ENCODE measurements around the gene RESP18.

RESP18 gene

DNA sequence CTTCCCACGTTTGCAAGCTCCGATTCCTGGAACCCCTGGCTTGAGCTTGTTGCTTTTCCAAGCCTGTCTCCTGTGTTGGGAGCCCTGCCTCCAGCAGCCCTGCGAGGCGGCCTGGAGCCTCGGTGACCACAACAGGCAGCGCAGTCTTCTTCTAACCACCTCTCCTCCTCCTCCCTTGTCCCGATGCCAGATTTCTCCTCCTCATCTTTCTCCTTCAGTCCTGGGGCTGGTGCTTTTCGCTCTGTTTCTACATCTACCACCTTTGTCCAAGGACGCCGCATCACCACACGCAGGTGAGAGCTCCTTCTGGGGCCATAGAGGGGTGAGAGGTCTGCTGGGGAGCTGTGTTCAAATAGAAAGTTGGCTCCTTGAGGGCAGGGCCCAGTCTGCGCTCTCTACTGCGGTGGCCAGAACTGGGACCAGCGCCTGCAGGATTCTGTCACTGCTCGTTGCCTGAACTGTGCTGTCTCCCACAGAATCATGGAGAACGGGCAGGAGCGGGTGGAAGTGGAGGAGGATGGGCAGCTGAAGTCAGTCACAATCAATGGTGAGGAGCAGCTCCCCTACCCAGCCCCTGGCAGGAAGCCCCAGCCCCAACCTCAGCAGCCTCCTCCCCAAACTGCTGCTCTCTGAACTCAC lies 49.5 kb downstream of the RESP18 start:
- H3K4me3 Mint-ChIP-seq = no peak overlapping the region
- H3K4me1 Mint-ChIP-seq (ENCODE audit: low read depth) = peaks cover 20% of the 10 kb centered on the region
- H3K27ac Mint-ChIP-seq = no peak overlapping the region
- H3K27me3 Mint-ChIP-seq (ENCODE audit: low read depth) = no peaks in the 10 kb centered on the region
- peaks cover 17% of the 10 kb centered on the region for H3K36me3 Mint-ChIP-seq (ENCODE audit: low read depth)
- H3K9me3 Mint-ChIP-seq = no peaks in the 10 kb centered on the region
- no peak for DNase-seq (ENCODE audit: low spot score)

DNA sequence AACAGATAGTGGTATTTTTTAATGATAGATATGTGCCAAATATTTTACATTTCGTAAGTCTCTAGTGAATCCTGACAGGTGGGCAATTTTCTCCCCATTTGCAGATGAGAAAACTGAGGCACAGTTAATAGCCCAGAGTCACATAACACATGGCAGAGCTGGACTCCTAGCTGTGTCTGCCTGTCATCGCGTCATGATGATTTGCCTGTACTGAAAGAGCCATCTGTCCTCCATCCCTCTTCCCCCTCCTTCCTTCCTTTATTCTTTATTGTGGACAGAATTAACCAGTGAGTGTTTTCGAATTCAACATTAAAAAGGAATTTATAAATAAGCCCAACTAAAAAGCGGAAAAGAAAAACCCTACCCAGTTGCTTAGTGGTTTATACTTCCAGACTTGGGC lies 50.2 kb downstream of the RESP18 start:
- Mint-ChIP-seq H3K9me3 (no peaks in the 10 kb centered on the region), H3K4me3 (no peak overlapping the region), H3K36me3 (ENCODE audit: low read depth) (peaks cover 17% of the 10 kb centered on the region), H3K27me3 (ENCODE audit: low read depth) (no peaks in the 10 kb centered on the region), H3K4me1 (ENCODE audit: low read depth) (peaks cover 27% of the 10 kb centered on the region), H3K27ac (no peak overlapping the region)
- DNase-seq (ENCODE audit: low spot score) = no peak

DNA sequence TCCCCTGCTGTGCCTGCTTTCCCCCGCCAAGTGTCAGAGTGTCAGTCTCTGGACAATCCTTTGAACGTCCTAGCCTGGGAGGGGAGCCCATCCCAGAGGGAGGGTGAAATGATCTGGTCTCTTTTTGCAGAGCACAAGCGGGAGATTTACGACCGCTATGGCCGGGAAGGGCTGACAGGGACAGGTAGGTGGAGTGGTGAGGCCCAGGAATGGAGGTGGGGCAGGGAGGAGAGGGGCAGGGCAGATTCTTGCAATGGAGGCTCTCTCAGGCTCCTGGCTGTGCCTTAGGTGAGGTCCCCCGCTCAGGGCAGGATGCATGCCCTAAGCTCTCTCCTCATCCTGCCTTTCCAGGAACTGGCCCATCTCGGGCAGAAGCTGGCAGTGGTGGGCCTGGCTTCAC lies 51.0 kb downstream of the RESP18 start:
- peak overlapping the region; percentile 12 for H3K4me3 Mint-ChIP-seq
- peaks cover 29% of the 10 kb centered on the region for H3K4me1 Mint-ChIP-seq (ENCODE audit: low read depth)
- no peaks in the 10 kb centered on the region for H3K27me3 Mint-ChIP-seq (ENCODE audit: low read depth)
- H3K9me3 Mint-ChIP-seq = no peaks in the 10 kb centered on the region
- peak overlapping the region; percentile 49 for H3K27ac Mint-ChIP-seq
- H3K36me3 Mint-ChIP-seq (ENCODE audit: low read depth) = peaks cover 17% of the 10 kb centered on the region
- no peak for DNase-seq (ENCODE audit: low spot score)

DNA sequence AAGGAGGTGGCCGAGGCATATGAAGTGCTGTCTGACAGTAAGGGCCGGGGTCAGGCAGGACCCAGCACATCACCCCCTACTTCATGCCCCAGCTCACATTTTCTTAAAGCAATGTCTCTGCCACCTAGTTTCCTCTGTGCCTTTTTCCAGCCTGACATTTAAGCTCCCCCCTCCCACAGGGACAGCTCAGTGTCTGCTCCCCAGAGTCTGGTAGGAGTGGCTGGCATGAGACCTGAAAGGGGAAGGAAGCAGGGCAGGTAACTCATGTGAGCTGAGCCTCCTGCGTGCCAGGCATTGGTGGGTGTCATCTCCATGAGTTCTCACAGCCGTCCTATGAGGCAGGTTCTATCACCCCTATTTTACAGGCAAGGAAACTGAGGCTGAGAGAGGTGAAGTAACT lies 51.9 kb downstream of the RESP18 start:
- H3K36me3 Mint-ChIP-seq (ENCODE audit: low read depth) = peaks cover 14% of the 10 kb centered on the region
- H3K4me3 Mint-ChIP-seq = peak overlapping the region; percentile 91
- peaks cover 29% of the 10 kb centered on the region for H3K4me1 Mint-ChIP-seq (ENCODE audit: low read depth)
- no peak for DNase-seq (ENCODE audit: low spot score)
- H3K27me3 Mint-ChIP-seq (ENCODE audit: low read depth) = no peaks in the 10 kb centered on the region
- no peaks in the 10 kb centered on the region for H3K9me3 Mint-ChIP-seq
- H3K27ac Mint-ChIP-seq = peak overlapping the region; percentile 97

DNA sequence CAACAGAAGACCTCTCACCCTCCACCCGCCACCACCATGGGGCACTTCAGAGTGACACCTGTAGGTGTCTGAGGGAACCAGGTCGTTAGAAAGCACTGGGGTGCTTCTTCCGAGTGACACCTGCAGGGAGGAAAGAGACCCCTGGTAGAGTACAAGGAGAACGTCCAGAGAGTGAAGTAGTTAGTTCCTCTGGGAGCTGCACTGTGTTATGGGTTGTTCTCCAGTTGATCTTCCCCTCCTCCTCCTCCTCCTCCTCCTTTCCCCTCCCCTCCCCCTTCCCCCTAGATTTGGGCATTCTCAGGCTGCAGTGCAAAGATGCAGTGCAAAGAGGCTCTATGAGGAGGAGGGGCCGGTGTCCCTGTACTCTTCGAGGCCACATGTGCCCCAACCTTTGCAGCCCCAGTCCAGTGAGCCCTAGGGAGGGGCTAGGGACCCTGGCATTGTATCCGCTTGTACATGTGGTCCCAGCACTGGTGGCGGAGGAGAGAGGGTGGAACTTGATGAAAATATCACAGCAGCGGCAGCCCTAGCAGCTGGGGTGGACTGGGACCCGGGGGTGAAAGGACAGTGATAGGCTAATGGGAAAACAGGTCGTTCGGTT lies 52.5 kb downstream of the RESP18 start:
- DNase-seq (ENCODE audit: low spot score) = no peak
- peak overlapping the region; percentile 91 for H3K4me3 Mint-ChIP-seq

DNA sequence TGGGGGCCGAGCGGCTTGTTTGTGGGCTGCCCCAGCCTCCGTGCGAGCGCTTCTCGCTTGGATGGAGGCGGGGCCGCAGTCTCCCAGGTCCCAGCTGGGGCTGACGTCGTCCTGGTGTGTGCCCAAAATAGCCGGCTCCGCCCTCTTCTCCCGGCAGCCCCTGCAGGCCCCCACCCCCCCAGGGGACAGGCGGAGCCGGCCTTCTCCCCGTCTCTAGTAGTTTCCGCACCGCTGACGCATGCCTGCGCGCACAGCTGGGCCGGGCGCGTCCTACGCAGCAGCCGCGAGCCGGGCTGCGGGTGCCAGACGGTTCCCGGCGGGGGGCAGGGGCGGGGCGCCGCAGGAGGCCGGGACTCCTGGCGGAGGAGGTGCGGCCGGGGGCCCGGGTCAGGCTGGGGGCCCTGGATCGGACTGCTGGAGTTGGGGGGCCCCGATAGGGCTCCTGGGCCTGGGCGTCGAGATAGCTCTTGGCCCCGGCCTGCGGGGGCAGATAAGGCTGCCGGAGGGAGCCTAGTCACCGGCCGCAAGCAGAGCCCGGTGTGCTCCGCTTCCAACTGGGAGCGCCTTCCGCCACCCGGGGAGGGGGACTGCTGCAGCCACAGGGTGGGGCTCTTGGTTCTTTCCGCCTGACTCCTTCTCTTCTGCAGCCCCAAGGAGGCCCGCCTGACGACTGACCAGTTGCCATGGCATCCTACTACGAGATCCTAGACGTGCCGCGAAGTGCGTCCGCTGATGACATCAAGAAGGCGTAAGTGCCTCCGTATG lies 53.2 kb downstream of the RESP18 start, which contains the start of gene DNAJB2:
Gene DNAJB2 (plus strand): TSS at position 216 of the 765 bp plus-strand sequence. CDS start 468 bp downstream, at position 684.
- Mint-ChIP-seq H3K4me3 (peak within 1 kb of the TSS; percentile 91), H3K9me3 (no peaks in the 10 kb centered on the region)

More for the DNA sequence above, 52.5 kb downstream of the RESP18 start:
- H3K36me3 Mint-ChIP-seq (ENCODE audit: low read depth) = peaks cover 12% of the 10 kb centered on the region
- H3K27me3 Mint-ChIP-seq (ENCODE audit: low read depth) = no peaks in the 10 kb centered on the region
- peaks cover 29% of the 10 kb centered on the region for H3K4me1 Mint-ChIP-seq (ENCODE audit: low read depth)
- no peaks in the 10 kb centered on the region for H3K9me3 Mint-ChIP-seq
- peak overlapping the region; percentile 97 for H3K27ac Mint-ChIP-seq

DNA sequence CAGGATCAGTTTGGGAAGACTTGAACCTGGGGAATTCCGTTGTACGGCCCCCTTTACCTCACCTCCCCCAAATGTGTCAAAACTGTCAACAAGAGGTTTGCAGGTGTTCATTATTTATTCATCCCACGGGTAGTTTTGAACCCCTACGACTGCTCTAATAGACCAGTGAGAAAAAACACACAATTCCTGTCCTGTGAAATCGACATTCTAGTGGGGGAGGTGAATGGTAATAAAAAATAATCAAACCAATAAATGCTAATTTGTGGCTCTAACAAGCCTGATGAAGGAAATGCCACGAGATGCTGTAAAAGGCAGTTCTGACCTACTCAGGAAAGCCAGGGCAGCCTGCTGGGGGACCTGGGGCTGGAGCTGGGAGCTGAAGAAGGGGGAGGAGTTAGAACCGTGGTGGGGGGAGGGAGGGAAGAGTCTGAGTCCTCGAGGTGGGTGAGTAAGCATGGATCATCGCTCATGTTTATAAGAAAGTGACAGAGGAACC lies 53.8 kb downstream of the RESP18 start:
- H3K27me3 Mint-ChIP-seq (ENCODE audit: low read depth) = no peaks in the 10 kb centered on the region
- peak overlapping the region; percentile 96 for H3K27ac Mint-ChIP-seq
- no peaks in the 10 kb centered on the region for H3K9me3 Mint-ChIP-seq
- H3K4me3 Mint-ChIP-seq = peak overlapping the region; percentile 91
- H3K4me1 Mint-ChIP-seq (ENCODE audit: low read depth) = peaks cover 29% of the 10 kb centered on the region
- DNase-seq (ENCODE audit: low spot score) = no peak
- peaks cover 10% of the 10 kb centered on the region for H3K36me3 Mint-ChIP-seq (ENCODE audit: low read depth)

More for the DNA sequence above, 53.2 kb downstream of the RESP18 start, which contains the start of gene DNAJB2:
- H3K27me3 Mint-ChIP-seq (ENCODE audit: low read depth) = no peaks in the 10 kb centered on the region
- peak within 1 kb of the TSS; percentile 97 for H3K27ac Mint-ChIP-seq
- peaks cover 29% of the 10 kb centered on the region for H3K4me1 Mint-ChIP-seq (ENCODE audit: low read depth)
- DNase-seq (ENCODE audit: low spot score) = peak; percentile 99
- peaks cover 12% of the 10 kb centered on the region for H3K36me3 Mint-ChIP-seq (ENCODE audit: low read depth)

DNA sequence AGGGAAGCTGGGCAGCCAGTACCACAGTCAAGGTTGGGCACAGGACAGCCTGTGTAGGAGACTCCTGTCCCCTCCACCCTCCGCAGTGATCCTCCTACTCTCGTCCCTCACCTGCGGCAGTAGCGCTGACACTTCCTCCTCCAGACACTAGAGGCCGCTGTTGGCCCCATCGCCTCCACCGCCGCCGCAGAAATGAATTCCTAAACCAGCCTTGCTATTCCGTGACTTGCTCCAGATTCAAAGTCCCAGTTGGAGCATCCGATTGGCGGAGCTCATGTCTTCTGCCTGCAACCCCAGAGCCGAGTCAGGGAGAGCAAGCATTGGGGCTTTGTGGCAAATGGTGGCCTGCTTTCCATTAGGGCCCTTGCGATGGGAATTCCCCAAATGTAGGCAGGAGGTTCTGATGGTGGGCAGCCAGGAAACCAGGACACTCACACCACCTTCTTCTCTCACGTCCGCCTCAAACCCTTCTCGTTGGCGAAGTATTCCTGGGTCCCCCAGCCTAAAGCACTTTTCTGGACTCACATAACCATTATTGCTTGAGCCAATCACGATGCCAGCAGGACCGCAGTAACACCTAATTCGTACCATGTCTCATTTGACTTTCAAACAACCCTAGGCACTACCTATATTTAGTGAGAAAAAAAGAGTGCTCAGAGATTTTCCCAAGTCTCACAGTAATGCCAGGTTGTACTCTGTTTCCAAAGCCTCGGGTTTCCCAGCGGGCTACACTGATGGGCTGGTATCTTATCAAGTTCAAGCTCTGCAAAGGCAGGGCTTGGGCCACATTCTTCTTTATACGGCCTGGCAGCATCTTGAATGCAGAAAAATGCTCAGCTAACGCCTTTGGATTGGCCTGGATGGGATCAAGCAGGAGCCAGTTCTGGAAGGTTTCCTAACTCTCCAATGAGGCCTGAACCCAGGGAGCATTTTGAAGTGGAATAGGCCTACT lies 54.6 kb downstream of the RESP18 start:
- peak; percentile 74 for DNase-seq (ENCODE audit: low spot score)
- H3K36me3 Mint-ChIP-seq (ENCODE audit: low read depth) = peaks cover 4% of the 10 kb centered on the region
- H3K9me3 Mint-ChIP-seq = no peaks in the 10 kb centered on the region
- H3K27ac Mint-ChIP-seq = peak overlapping the region; percentile 81
- peak overlapping the region; percentile 77 for H3K4me3 Mint-ChIP-seq
- peaks cover 29% of the 10 kb centered on the region for H3K4me1 Mint-ChIP-seq (ENCODE audit: low read depth)
- H3K27me3 Mint-ChIP-seq (ENCODE audit: low read depth) = no peaks in the 10 kb centered on the region
